H1 (cell line): ENCODE results near the gene DNAL1. TPM values are rescaled to one million over a fixed set of nuclear protein-coding genes. Genes with fewer than 3 reads are reported as not detected.

Experiments used
- CTCF ChIA-PET: fragments of 300-600 bp; sonication (Branson Sonifier 250); formaldehyde crosslinking; loops from one replicate; lab custom pipeline; 2021; ENCODE audit not compliant: partially characterized antibody; lab: Charles Lee
- POLR2A ChIA-PET: fragments of 300-600 bp; sonication (Branson Sonifier 250); formaldehyde crosslinking; loops from one replicate; lab custom pipeline; 2021; ENCODE audit warnings: inconsistent platforms; ENCODE audit not compliant: partially characterized antibody; lab: Charles Lee
- DNase-seq, 2 experiments: peaks; one replicate each; pipeline versions ENCODE4 v3.0.0 to v3.0.0-alpha.2; 2010 to 2022; ENCODE audit warnings: low spot score in 2 of 2, low read depth in 1 of 2, mixed read lengths in 1 of 2
- FAIRE-seq: peaks from 2 replicates; lab custom pipeline; 2011; peaks lifted over from hg19 to GRCh38; lab: Jason Lieb, UNC
- H2AFZ ChIP-seq: 2 replicates; pipeline ENCODE4 v1.8.1; 2012; ENCODE audit warnings: low read length, inconsistent platforms
- H2AK5ac ChIP-seq: 2 replicates; pipeline ENCODE4 v1.6.1; 2013; ENCODE audit warnings: low read depth, low read length
- H2BK120ac ChIP-seq: replicated peaks from 2 replicates; pipeline ENCODE3; 2013; ENCODE audit warnings: low read depth, low read length, inconsistent platforms
- H2BK12ac ChIP-seq: 2 replicates; pipeline ENCODE4 v1.6.1; 2013; ENCODE audit warnings: low read depth, low read length
- H2BK15ac ChIP-seq: 2 replicates; pipeline ENCODE4 v1.6.1; 2013; ENCODE audit warnings: low read length
- H2BK20ac ChIP-seq: 2 replicates; pipeline ENCODE4 v1.6.1; 2013; ENCODE audit warnings: low read length
- H2BK5ac ChIP-seq: 2 replicates; pipeline ENCODE4 v1.6.1; 2013; ENCODE audit warnings: low read depth, low read length
- H3K14ac ChIP-seq: 2 replicates; pipeline ENCODE4 v1.6.1; 2013; ENCODE audit warnings: inconsistent platforms; ENCODE audit not compliant: insufficient read length
- H3K18ac ChIP-seq: 2 replicates; pipeline ENCODE4 v1.6.1; 2013; ENCODE audit warnings: low read length; ENCODE audit errors: extremely low read depth
- H3K23ac ChIP-seq: 2 replicates; pipeline ENCODE4 v1.6.1; 2013; ENCODE audit warnings: inconsistent platforms; ENCODE audit not compliant: insufficient read length
- H3K23me2 ChIP-seq: 2 replicates; pipeline ENCODE4 v1.6.1; 2013; ENCODE audit warnings: low read depth, low read length
- H3K27ac ChIP-seq: 2 replicates; pipeline ENCODE4 v1.6.1; 2011; ENCODE audit warnings: low read depth, low read length, inconsistent platforms
- H3K27me3 ChIP-seq, 4 experiments: replicated peaks in 1 of 4; 1 replicate in 1 of 4; 2 replicates in 3 of 4; pipeline versions ENCODE4 v1.6.1 to v1.8.1; 2011 to 2013; ENCODE audit warnings: low read length in 3 of 4, mild to moderate bottlenecking in 3 of 4, inconsistent platforms in 2 of 4, mixed read lengths in 2 of 4, moderate library complexity in 1 of 4; ENCODE audit not compliant: control insufficient read depth in 3 of 4, insufficient read depth in 3 of 4; ENCODE audit errors: extremely low read depth in 1 of 4
- H3K36me3 ChIP-seq, 4 experiments: 2 replicates each; pipeline versions ENCODE4 v1.6.1 to v1.8.1; 2011 to 2013; ENCODE audit warnings: mild to moderate bottlenecking in 4 of 4, low read length in 3 of 4, moderate library complexity in 2 of 4, control low read depth in 1 of 4, inconsistent platforms in 1 of 4; ENCODE audit not compliant: insufficient read depth in 4 of 4, control insufficient read depth in 2 of 4
- H3K4ac ChIP-seq: replicated peaks from 2 replicates; pipeline ENCODE3; 2013; ENCODE audit warnings: low read length, low read depth, mixed read lengths, inconsistent platforms; ENCODE audit not compliant: insufficient read length
- H3K4me1 ChIP-seq, 4 experiments: replicated peaks in 1 of 4; 1 replicate in 1 of 4; 2 replicates in 3 of 4; pipeline versions ENCODE4 v1.6.1 to v1.8.1; 2011 to 2013; ENCODE audit warnings: low read length in 3 of 4, inconsistent platforms in 2 of 4, mixed read lengths in 1 of 4; ENCODE audit not compliant: insufficient read depth in 4 of 4, control insufficient read depth in 3 of 4
- H3K4me2 ChIP-seq, 2 experiments: 2 replicates each; pipeline versions ENCODE4 v1.6.1 to v1.8.1; 2011 to 2013; ENCODE audit warnings: low read depth in 2 of 2, low read length in 2 of 2, control low read depth in 1 of 2, inconsistent platforms in 1 of 2, mild to moderate bottlenecking in 1 of 2; ENCODE audit not compliant: insufficient read depth in 1 of 2
- H3K4me3 ChIP-seq, 4 experiments: fragments of 200-600, 300-600 bp in 1 of 4; sonication (generic), shearing (Covaris generic), sonication (Bioruptor Twin) in 1 of 4; 2 replicates each; pipeline versions ENCODE4 v1.5.1 to v1.8.1; 2011 to 2016; ENCODE audit warnings: low read length in 4 of 4, low read depth in 3 of 4, control low read depth in 2 of 4, inconsistent platforms in 2 of 4, mild to moderate bottlenecking in 2 of 4, mixed read lengths in 1 of 4, moderate library complexity in 1 of 4; ENCODE audit not compliant: insufficient read depth in 2 of 4; ENCODE audit errors: extremely low read depth in 1 of 4
- H3K56ac ChIP-seq: replicated peaks from 2 replicates; pipeline ENCODE3; 2013; ENCODE audit warnings: low read depth, mild to moderate bottlenecking, mixed read lengths, low read length, inconsistent platforms; ENCODE audit not compliant: insufficient read length
- H3K79me1 ChIP-seq: 2 replicates; pipeline ENCODE4 v1.6.1; 2013; ENCODE audit warnings: low read depth, low read length, control low read depth
- H3K79me2 ChIP-seq, 2 experiments: 2 replicates each; pipeline versions ENCODE4 v1.6.1 to v1.8.1; 2012 to 2013; ENCODE audit warnings: low read length in 2 of 2, mild to moderate bottlenecking in 2 of 2, inconsistent platforms in 1 of 2; ENCODE audit not compliant: insufficient read depth in 2 of 2, control insufficient read depth in 1 of 2
- H3K9ac ChIP-seq, 4 experiments: replicated peaks in 1 of 4; 1 replicate in 1 of 4; 2 replicates in 3 of 4; pipeline versions ENCODE4 v1.6.1 to v1.8.1; 2011 to 2013; ENCODE audit warnings: low read depth in 3 of 4, low read length in 3 of 4, control low read depth in 2 of 4, mild to moderate bottlenecking in 2 of 4, moderate library complexity in 2 of 4, inconsistent platforms in 1 of 4; ENCODE audit errors: extremely low read depth in 1 of 4
- H3K9me3 ChIP-seq, 2 experiments: 2 replicates each; pipeline versions ENCODE4 v1.6.1 to v1.8.1; 2012 to 2013; ENCODE audit warnings: mild to moderate bottlenecking in 2 of 2, moderate library complexity in 2 of 2, control low read depth in 1 of 2, inconsistent platforms in 1 of 2, low read depth in 1 of 2, low read length in 1 of 2, mixed read lengths in 1 of 2; ENCODE audit not compliant: insufficient read depth in 2 of 2
- H4K20me1 ChIP-seq, 2 experiments: replicated peaks in 1 of 2; 2 replicates each; pipeline versions ENCODE3 to v1.8.1; 2011 to 2013; ENCODE audit warnings: inconsistent platforms in 2 of 2, low read length in 2 of 2, mild to moderate bottlenecking in 1 of 2; ENCODE audit not compliant: insufficient read depth in 2 of 2, control insufficient read depth in 1 of 2
- H4K5ac ChIP-seq: 2 replicates; pipeline ENCODE4 v1.6.1; 2013; ENCODE audit warnings: low read length, low read depth, mixed read lengths, inconsistent platforms; ENCODE audit not compliant: insufficient read length
- H4K8ac ChIP-seq: 2 replicates; pipeline ENCODE4 v1.8.0; 2013; ENCODE audit warnings: mild to moderate bottlenecking, moderate library complexity, low read length, inconsistent platforms; ENCODE audit not compliant: insufficient read depth; ENCODE audit errors: extremely low read depth
- H4K91ac ChIP-seq: replicated peaks from 2 replicates; pipeline ENCODE3; 2013; ENCODE audit warnings: low read length, mixed read lengths, inconsistent platforms; ENCODE audit not compliant: insufficient read length
- CBX8 ChIP-seq: fragments of 300-800, 300-1000 bp; sonication (generic); IDR thresholded peaks from 2 replicates; pipeline ENCODE4 v1.7.1; 2016; ENCODE audit warnings: low read depth, low read length, borderline replicate concordance
- FOSL1 ChIP-seq: IDR thresholded peaks from 2 replicates; pipeline ENCODE4 v1.6.1; 2011; ENCODE audit warnings: mild to moderate bottlenecking, low read depth, low read length, moderate library complexity; ENCODE audit not compliant: insufficient read depth
- KDM4A ChIP-seq: IDR thresholded peaks from one replicate; pipeline ENCODE4 v1.7.1; 2012; ENCODE audit warnings: low read depth, mild to moderate bottlenecking, moderate library complexity, low read length, inconsistent platforms; ENCODE audit not compliant: severe bottlenecking
- RFX5 ChIP-seq: IDR thresholded peaks from 2 replicates; pipeline ENCODE4 v1.6.1; 2011; ENCODE audit warnings: low read depth, low read length, improper control_type of control experiment, borderline replicate concordance
- SP1 ChIP-seq: IDR thresholded peaks from 2 replicates; pipeline ENCODE4 v1.6.1; 2011; ENCODE audit warnings: low read depth, low read length
- polyA plus RNA-seq, 7 experiments: library from polyadenylated mRNA; depleted of rRNA in 3 of 7; stranded (reverse) in 5 of 7; unstranded in 2 of 7; fragments of >200 nt in 5 of 7; fragments of 200-250 nt in 2 of 7; gene quantifications; 1 replicate in 5 of 7; 2 replicates in 1 of 7; 4 replicates in 1 of 7; pipeline versions ENCODE4 v1.2.1 to v1.2.3, GENCODE V29; 2011 to 2013; ENCODE audit warnings: missing spikeins in 2 of 7, mixed read lengths in 2 of 7
- total RNA-seq: library from RNA; stranded (reverse); fragmentation: NEBNext Ultra II Directional; extraction: Animal tissue kit (Norgen Biotek cat#: 25700); gene quantifications from 2 replicates; pipeline ENCODE4 v1.2.1, GENCODE V29; 2021
- TF ChIP-seq, protein P1 (sequence below): IDR thresholded peaks from 2 replicates; pipeline ENCODE4 v1.6.1; 2012; ENCODE audit warnings: inconsistent platforms

The DNAL1 gene
- total and polyA plus RNA-seq, 2 of the 8 experiments (the other 6 are each of a cell fraction or from before 2014, with no cell fraction given): 2.8 to 16.8 TPM

- no peak overlapping the region; a peak in 2 of 4 replicates for H3K4me2 ChIP-seq
- H2BK5ac ChIP-seq: no peak overlapping the region; the same call in 1 of the 2 replicates
- H3K79me2 ChIP-seq: no peaks in the 10 kb centered on the region
- H4K5ac ChIP-seq: no peak overlapping the region
- no peak overlapping the region for H3K23ac ChIP-seq
- H2BK120ac ChIP-seq: peak overlapping the region; percentile 9
- H3K18ac ChIP-seq: no peak overlapping the region
- CTCF ChIA-PET: interaction anchor here (0.5 to 1.6 kb wide), 6 partner anchors 8 to 818 kb away, joined by 3 to 10 read pairs (median 3); no protein-coding TSS in a partner anchor
- no peak overlapping the region for H3K56ac ChIP-seq
- H3K23me2 ChIP-seq: peaks cover 12% of the 10 kb centered on the region
- H4K20me1 ChIP-seq: peaks cover 1 to 4% of the 10 kb centered on the region in 2 experiments
- H3K9me3 ChIP-seq: no peaks in the 10 kb centered on the region
- TF ChIP-seq CBX8 (no peak), RFX5 (no peak), SP1 (no peak), FOSL1 (no peak), KDM4A (no peak)
- TF ChIP-seq, protein P1, sequence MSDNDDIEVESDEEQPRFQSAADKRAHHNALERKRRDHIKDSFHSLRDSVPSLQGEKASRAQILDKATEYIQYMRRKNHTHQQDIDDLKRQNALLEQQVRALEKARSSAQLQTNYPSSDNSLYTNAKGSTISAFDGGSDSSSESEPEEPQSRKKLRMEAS: no peak
- H3K14ac ChIP-seq: no peak overlapping the region
- no peak overlapping the region for H3K9ac ChIP-seq
- FAIRE-seq (no peak), DNase-seq (no peak)
- H2BK15ac ChIP-seq: peak overlapping the region; percentile 76; the same call in 1 of the 2 replicates
- H3K27me3 ChIP-seq: peaks cover 0 to 3% (median 2%) of the 10 kb centered on the region in 4 experiments; a peak in 1 of 7 replicates
- H3K4me3 ChIP-seq: no peak overlapping the region
- no peak overlapping the region for H3K27ac ChIP-seq
- H3K4me1 ChIP-seq: peaks cover 15 to 28% (median 22%) of the 10 kb centered on the region in 4 experiments
- H4K8ac ChIP-seq: no peak overlapping the region
- H2BK12ac ChIP-seq: peak overlapping the region; percentile 29; the same call in 1 of the 2 replicates
- POLR2A ChIA-PET: interaction anchor here (0.6 to 3.4 kb wide), 4 partner anchors 10 to 83 kb away, joined by 3 to 11 read pairs (median 4); no protein-coding TSS in a partner anchor
- H4K91ac ChIP-seq: no peak overlapping the region
- H2AK5ac ChIP-seq: no peak overlapping the region; the same call in 1 of the 2 replicates
- no peak overlapping the region for H2AFZ ChIP-seq
- H3K79me1 ChIP-seq: peaks cover 2% of the 10 kb centered on the region; the same call in 1 of the 2 replicates
- peaks cover 0 to 6% (median 0%) of the 10 kb centered on the region in 4 experiments; a peak in 1 of 8 replicates for H3K36me3 ChIP-seq
- H3K4ac ChIP-seq: no peak overlapping the region
- H2BK20ac ChIP-seq: 0 out of 2 replicates have a peak overlapping the region, but pooled peaks have one; percentile 9
Observed at GRCh38 chr14:73720636-73721035, 75.8 kb downstream of the DNAL1 start.
